ENCODE results near the gene PRL.

PRL gene

GRCh38 chr6:22296936-22297335 is at the start of gene PRL:
Gene PRL (minus strand): TSS chr6:22297036. CDS start chr6:22296982, 54 bp downstream.
- H3K4me1 Mint-ChIP-seq (ENCODE audit: low read depth): no peaks in the 10 kb centered on the region
- no peaks in the 10 kb centered on the region for H3K27me3 Mint-ChIP-seq
- H3K36me3 Mint-ChIP-seq (ENCODE audit: low read depth): no peaks in the 10 kb centered on the region
- H3K27ac Mint-ChIP-seq: no peak within 1 kb of the TSS
- H3K4me3 Mint-ChIP-seq: no peak within 1 kb of the TSS
- H3K9me3 Mint-ChIP-seq: no peaks in the 10 kb centered on the region

- Mint-ChIP-seq H3K9me3 (peaks cover 8% of the 10 kb centered on the region), H3K4me1 (ENCODE audit: low read depth) (no peaks in the 10 kb centered on the region), H3K36me3 (ENCODE audit: low read depth) (no peaks in the 10 kb centered on the region), H3K4me3 (no peak overlapping the region), H3K27ac (no peak overlapping the region), H3K27me3 (no peaks in the 10 kb centered on the region)
Measured at GRCh38 chr6:22343864-22344263, 47.0 kb upstream of the PRL start.

- Mint-ChIP-seq H3K27me3 (no peaks in the 10 kb centered on the region), H3K36me3 (ENCODE audit: low read depth) (no peaks in the 10 kb centered on the region), H3K9me3 (no peaks in the 10 kb centered on the region), H3K4me3 (no peak overlapping the region), H3K27ac (no peak overlapping the region), H3K4me1 (ENCODE audit: low read depth) (no peaks in the 10 kb centered on the region)
Measured at GRCh38 chr6:22334778-22335177, 37.9 kb upstream of the PRL start.

GRCh38 chr6:22333802-22334201 is 37.0 kb upstream of the PRL start:
- no peak overlapping the region for H3K4me3 Mint-ChIP-seq
- H3K4me1 Mint-ChIP-seq (ENCODE audit: low read depth): no peaks in the 10 kb centered on the region
- no peaks in the 10 kb centered on the region for H3K36me3 Mint-ChIP-seq (ENCODE audit: low read depth)
- no peaks in the 10 kb centered on the region for H3K27me3 Mint-ChIP-seq
- H3K27ac Mint-ChIP-seq: no peak overlapping the region
- no peaks in the 10 kb centered on the region for H3K9me3 Mint-ChIP-seq

- Mint-ChIP-seq H3K4me1 (ENCODE audit: low read depth) (no peaks in the 10 kb centered on the region), H3K4me3 (no peak overlapping the region), H3K27me3 (no peaks in the 10 kb centered on the region), H3K36me3 (ENCODE audit: low read depth) (no peaks in the 10 kb centered on the region), H3K27ac (no peak overlapping the region), H3K9me3 (no peaks in the 10 kb centered on the region)
Measured at GRCh38 chr6:22332711-22333110, 35.9 kb upstream of the PRL start.

- Mint-ChIP-seq H3K4me1 (ENCODE audit: low read depth) (no peaks in the 10 kb centered on the region), H3K4me3 (no peak overlapping the region)
Measured at GRCh38 chr6:22332216-22332615, 35.4 kb upstream of the PRL start.

GRCh38 chr6:22330941-22331340 is 34.1 kb upstream of the PRL start:
- Mint-ChIP-seq H3K4me1 (ENCODE audit: low read depth) (no peaks in the 10 kb centered on the region), H3K36me3 (ENCODE audit: low read depth) (no peaks in the 10 kb centered on the region), H3K4me3 (no peak overlapping the region), H3K9me3 (no peaks in the 10 kb centered on the region), H3K27me3 (no peaks in the 10 kb centered on the region), H3K27ac (no peak overlapping the region)

More at GRCh38 chr6:22332216-22332615, 35.4 kb upstream of the PRL start:
- no peaks in the 10 kb centered on the region for H3K36me3 Mint-ChIP-seq (ENCODE audit: low read depth)
- no peaks in the 10 kb centered on the region for H3K27me3 Mint-ChIP-seq
- no peak overlapping the region for H3K27ac Mint-ChIP-seq
- H3K9me3 Mint-ChIP-seq: no peaks in the 10 kb centered on the region

- H3K4me1 Mint-ChIP-seq (ENCODE audit: low read depth): no peaks in the 10 kb centered on the region
- H3K36me3 Mint-ChIP-seq (ENCODE audit: low read depth): no peaks in the 10 kb centered on the region
- H3K9me3 Mint-ChIP-seq: no peaks in the 10 kb centered on the region
- H3K27me3 Mint-ChIP-seq: no peaks in the 10 kb centered on the region
- no peak overlapping the region for H3K27ac Mint-ChIP-seq
- H3K4me3 Mint-ChIP-seq: no peak overlapping the region
Measured at GRCh38 chr6:22328474-22328873, 31.6 kb upstream of the PRL start.

GRCh38 chr6:22327881-22328280 is 31.0 kb upstream of the PRL start:
- Mint-ChIP-seq H3K4me1 (ENCODE audit: low read depth) (no peaks in the 10 kb centered on the region), H3K4me3 (no peak overlapping the region), H3K27ac (no peak overlapping the region), H3K9me3 (no peaks in the 10 kb centered on the region), H3K27me3 (no peaks in the 10 kb centered on the region), H3K36me3 (ENCODE audit: low read depth) (no peaks in the 10 kb centered on the region)

GRCh38 chr6:22326500-22326899 is 29.7 kb upstream of the PRL start:
- Mint-ChIP-seq H3K36me3 (ENCODE audit: low read depth) (no peaks in the 10 kb centered on the region), H3K27ac (no peak overlapping the region), H3K4me1 (ENCODE audit: low read depth) (no peaks in the 10 kb centered on the region), H3K27me3 (no peaks in the 10 kb centered on the region), H3K4me3 (no peak overlapping the region), H3K9me3 (no peaks in the 10 kb centered on the region)

GRCh38 chr6:22325481-22325880 is 28.6 kb upstream of the PRL start:
- Mint-ChIP-seq H3K4me1 (ENCODE audit: low read depth) (no peaks in the 10 kb centered on the region), H3K9me3 (no peaks in the 10 kb centered on the region), H3K4me3 (no peak overlapping the region), H3K36me3 (ENCODE audit: low read depth) (no peaks in the 10 kb centered on the region), H3K27ac (no peak overlapping the region), H3K27me3 (no peaks in the 10 kb centered on the region)

- no peaks in the 10 kb centered on the region for H3K9me3 Mint-ChIP-seq
- H3K27ac Mint-ChIP-seq: no peak overlapping the region
- no peak overlapping the region for H3K4me3 Mint-ChIP-seq
- no peaks in the 10 kb centered on the region for H3K27me3 Mint-ChIP-seq
- H3K36me3 Mint-ChIP-seq (ENCODE audit: low read depth): no peaks in the 10 kb centered on the region
- H3K4me1 Mint-ChIP-seq (ENCODE audit: low read depth): no peaks in the 10 kb centered on the region
Measured at GRCh38 chr6:22323848-22324247, 27.0 kb upstream of the PRL start.

- Mint-ChIP-seq H3K27me3 (no peaks in the 10 kb centered on the region), H3K9me3 (no peaks in the 10 kb centered on the region), H3K4me3 (no peak overlapping the region), H3K36me3 (ENCODE audit: low read depth) (no peaks in the 10 kb centered on the region), H3K4me1 (ENCODE audit: low read depth) (no peaks in the 10 kb centered on the region), H3K27ac (no peak overlapping the region)
Measured at GRCh38 chr6:22322103-22323030, 25.5 kb upstream of the PRL start.

- Mint-ChIP-seq H3K27ac (no peak overlapping the region), H3K9me3 (no peaks in the 10 kb centered on the region), H3K27me3 (no peaks in the 10 kb centered on the region), H3K4me1 (ENCODE audit: low read depth) (no peaks in the 10 kb centered on the region), H3K4me3 (no peak overlapping the region), H3K36me3 (ENCODE audit: low read depth) (no peaks in the 10 kb centered on the region)
Measured at GRCh38 chr6:22320750-22321149, 23.9 kb upstream of the PRL start.

GRCh38 chr6:22318404-22318803 is 21.6 kb upstream of the PRL start:
- H3K27me3 Mint-ChIP-seq: no peaks in the 10 kb centered on the region
- no peaks in the 10 kb centered on the region for H3K4me1 Mint-ChIP-seq (ENCODE audit: low read depth)
- H3K9me3 Mint-ChIP-seq: peaks cover 6% of the 10 kb centered on the region
- H3K27ac Mint-ChIP-seq: no peak overlapping the region
- no peak overlapping the region for H3K4me3 Mint-ChIP-seq
- H3K36me3 Mint-ChIP-seq (ENCODE audit: low read depth): no peaks in the 10 kb centered on the region

- Mint-ChIP-seq H3K36me3 (ENCODE audit: low read depth) (no peaks in the 10 kb centered on the region), H3K27me3 (no peaks in the 10 kb centered on the region), H3K9me3 (peaks cover 28% of the 10 kb centered on the region), H3K27ac (no peak overlapping the region), H3K4me1 (ENCODE audit: low read depth) (no peaks in the 10 kb centered on the region), H3K4me3 (no peak overlapping the region)
Measured at GRCh38 chr6:22313796-22314195, 17.0 kb upstream of the PRL start.

Data from stimulated activated naive CD8-positive, alpha-beta T cell treated with anti-CD3 and anti-CD28 coated beads, Interleukin-15, Interleukin-2, amounts not matched to agents 100 ng/mL and 50 ng/mL, for 24 hours (primary cell).